GM19240 (cell line): ENCODE data around the gene SPTA1.

Experiments used
- DNase-seq: peaks from one replicate; pipeline ENCODE4 v3.0.0; 2011; ENCODE audit warnings: low spot score; ENCODE audit not compliant: insufficient read length

Gene SPTA1

DNA sequence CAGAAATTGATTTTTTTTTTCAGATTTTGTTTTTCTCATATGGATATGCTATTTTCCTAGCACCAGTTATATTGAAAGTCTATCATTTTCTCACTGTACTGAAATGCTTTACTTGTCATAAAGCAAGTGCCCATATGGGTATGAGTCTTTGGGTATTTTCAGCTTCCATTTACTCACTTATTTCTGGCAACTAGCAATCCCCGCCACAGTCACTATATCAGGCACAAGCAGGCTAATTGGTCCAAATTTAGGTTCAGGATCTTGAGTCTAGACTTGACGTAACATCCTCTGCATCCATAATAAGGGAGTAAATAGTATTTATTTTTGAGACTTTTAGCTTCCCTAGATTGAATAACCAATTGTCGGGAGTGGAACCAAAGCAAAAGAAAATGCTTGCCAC lies 109.0 kb downstream of the SPTA1 start:
- DNase-seq, result no peak

DNA sequence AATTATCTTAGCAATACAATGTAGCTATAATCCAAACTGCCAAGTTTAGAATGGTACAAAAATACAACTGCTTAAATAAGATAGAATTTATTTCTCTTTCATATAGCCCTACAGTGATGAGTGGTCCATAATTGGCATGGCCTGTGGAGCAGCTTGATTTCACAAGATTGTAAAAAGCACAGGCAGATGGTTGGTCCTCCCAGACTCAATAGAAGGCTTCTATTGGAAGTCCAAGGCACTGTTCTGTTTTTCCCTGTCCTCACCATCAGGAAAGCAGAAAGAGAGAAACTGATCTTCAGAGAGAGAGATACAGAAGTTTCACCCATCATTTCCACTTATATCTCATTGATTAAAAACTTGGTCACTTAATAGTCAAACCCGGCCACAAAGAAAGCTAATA lies 114.3 kb downstream of the SPTA1 start:
- DNase-seq, result no peak

- DNase-seq, result no peak
Measured at GRCh38 chr1:158570480-158570879, 116.0 kb downstream of the SPTA1 start, which contains the start of gene OR6P1. TSS of gene OR6P1 (minus strand) at chr1:158570580. CDS start at chr1:158563604, 6,976 bp downstream.

- no peak for DNase-seq
Measured at GRCh38 chr1:158564608-158565007, 121.9 kb downstream of the SPTA1 start.

DNA sequence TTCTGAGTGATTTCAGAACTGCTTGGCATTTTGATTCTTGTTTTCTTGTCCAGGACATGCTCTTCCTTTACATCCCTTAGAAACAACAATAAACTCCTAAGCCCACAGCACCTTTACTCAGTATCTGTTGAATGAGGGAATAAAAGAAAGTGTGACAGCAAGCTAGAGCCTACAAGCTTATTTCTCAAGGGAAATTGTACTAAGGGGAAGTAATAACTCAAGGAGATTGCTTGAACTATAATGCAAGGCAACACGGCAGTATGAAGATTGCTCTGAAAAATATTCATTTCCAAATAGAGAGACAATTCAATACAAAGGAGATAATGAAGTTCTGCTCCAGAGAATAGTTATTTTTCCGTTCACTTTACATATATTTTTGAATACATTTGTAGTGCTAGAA lies 122.7 kb downstream of the SPTA1 start:
- DNase-seq, result no peak
